Prostate gland (tissue), 2 donors: Measurements from ENCODE around the gene SLC16A11.
"Not testable (repeated sequence)": the region's sequence is repeated elsewhere in the genome, so short reads cannot be mapped to it uniquely, and the experiment has no call there.

Experiments
- POLR2A ChIP-seq: fragments of 450-650 bp; IDR thresholded peaks from one replicate; pipeline ENCODE4 v1.6.1; 2016; ENCODE audit warnings: antibody characterized with exemption, mild to moderate bottlenecking
- POLR2AphosphoS5 ChIP-seq: sonication (generic); formaldehyde crosslinking; IDR thresholded peaks from one replicate; pipeline ENCODE4 v1.6.1; 2017; ENCODE audit warnings: antibody characterized with exemption
- TF ChIP-seq, protein P1 (sequence below), 4 experiments: fragments of 200-600 bp in 2 of 4; fragments of 450-650 bp in 2 of 4; sonication (generic) in 2 of 4; IDR thresholded peaks; 1 replicate in 3 of 4; 2 replicates in 1 of 4; pipeline ENCODE4 v1.5.1; 2016 to 2019; ENCODE audit warnings: antibody characterized with exemption in 4 of 4, mild to moderate bottlenecking in 2 of 4, moderate library complexity in 2 of 4

DNA sequence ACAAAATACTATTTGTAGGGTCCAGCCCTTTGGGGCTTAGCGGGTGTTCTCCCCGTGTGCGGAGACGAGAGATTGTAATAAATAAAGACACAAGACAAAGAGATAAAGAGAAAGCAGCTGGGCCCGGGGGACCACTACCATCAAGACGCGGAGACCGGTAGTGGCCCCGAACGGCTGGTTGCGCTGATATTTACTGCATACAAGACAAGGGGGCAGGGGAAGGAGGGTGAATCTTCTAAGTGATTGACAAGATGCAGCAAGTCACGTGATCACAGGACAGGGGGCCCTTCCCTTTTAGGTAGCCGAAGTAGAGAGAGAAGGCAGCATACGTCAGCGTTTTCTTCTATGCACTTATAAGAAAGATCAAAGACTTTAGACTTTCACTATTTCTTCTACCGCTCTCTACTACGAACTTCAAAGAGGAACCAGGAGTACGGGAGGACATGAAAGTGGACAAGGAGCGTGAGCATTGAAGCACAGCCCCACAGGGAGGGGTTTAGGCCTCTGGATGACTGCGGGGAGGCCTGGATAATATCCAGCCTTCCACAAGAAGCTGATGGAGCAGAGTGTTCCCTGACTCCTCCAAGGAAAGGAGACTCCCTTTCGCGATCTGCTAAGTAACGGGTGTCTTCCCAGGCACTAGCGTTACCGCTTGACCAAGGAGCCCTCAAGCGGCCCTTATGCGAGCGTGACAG is 47.6 kb upstream of the SLC16A11 start:
- TF ChIP-seq POLR2AphosphoS5, POLR2A: not testable (repeated sequence)
- TF ChIP-seq, protein P1, sequence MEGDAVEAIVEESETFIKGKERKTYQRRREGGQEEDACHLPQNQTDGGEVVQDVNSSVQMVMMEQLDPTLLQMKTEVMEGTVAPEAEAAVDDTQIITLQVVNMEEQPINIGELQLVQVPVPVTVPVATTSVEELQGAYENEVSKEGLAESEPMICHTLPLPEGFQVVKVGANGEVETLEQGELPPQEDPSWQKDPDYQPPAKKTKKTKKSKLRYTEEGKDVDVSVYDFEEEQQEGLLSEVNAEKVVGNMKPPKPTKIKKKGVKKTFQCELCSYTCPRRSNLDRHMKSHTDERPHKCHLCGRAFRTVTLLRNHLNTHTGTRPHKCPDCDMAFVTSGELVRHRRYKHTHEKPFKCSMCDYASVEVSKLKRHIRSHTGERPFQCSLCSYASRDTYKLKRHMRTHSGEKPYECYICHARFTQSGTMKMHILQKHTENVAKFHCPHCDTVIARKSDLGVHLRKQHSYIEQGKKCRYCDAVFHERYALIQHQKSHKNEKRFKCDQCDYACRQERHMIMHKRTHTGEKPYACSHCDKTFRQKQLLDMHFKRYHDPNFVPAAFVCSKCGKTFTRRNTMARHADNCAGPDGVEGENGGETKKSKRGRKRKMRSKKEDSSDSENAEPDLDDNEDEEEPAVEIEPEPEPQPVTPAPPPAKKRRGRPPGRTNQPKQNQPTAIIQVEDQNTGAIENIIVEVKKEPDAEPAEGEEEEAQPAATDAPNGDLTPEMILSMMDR (IDR thresholded peaks at IDR 0.05), result not testable (repeated sequence)
